Erythroblast (primary cell): ENCODE data around the gene PRF1.

Source experiments
- DNase-seq, 2 experiments: peaks; one replicate each; lab custom pipeline; 2025; lab: John Stamatoyannopoulos, UW
- GATA1 ChIP-seq: IDR thresholded peaks from 2 replicates; pipeline ENCODE4 v1.6.1; 2011; ENCODE audit warnings: low read depth, mild to moderate bottlenecking, control low read depth, low read length, moderate library complexity
- POLR2A ChIP-seq: IDR thresholded peaks from 2 replicates; pipeline ENCODE4 v1.6.1; 2011; ENCODE audit warnings: mild to moderate bottlenecking, low read length

The PRF1 gene

GRCh38 chr10:70559861-70560260 is 42.7 kb downstream of the PRF1 start:
- DNase-seq: no peak
- TF ChIP-seq POLR2A: no peak
- TF ChIP-seq GATA1: no peak

- TF ChIP-seq GATA1 (no peak), POLR2A (no peak)
- DNase-seq: peak; percentile 48 to 49
These were observed 43.4 kb downstream of the PRF1 start for GRCh38 chr10:70558871-70559810.

- no peak for TF ChIP-seq POLR2A
- no peak for TF ChIP-seq GATA1
- DNase-seq: no peak
These were observed 44.2 kb downstream of the PRF1 start for GRCh38 chr10:70558295-70558694.

GRCh38 chr10:70557876-70558275 is 44.7 kb downstream of the PRF1 start:
- no peak for TF ChIP-seq POLR2A
- TF ChIP-seq GATA1: no peak
- DNase-seq: no peak

GRCh38 chr10:70557086-70557845 is 45.3 kb downstream of the PRF1 start:
- no peak for DNase-seq
- TF ChIP-seq GATA1: no peak
- TF ChIP-seq POLR2A: no peak

- no peak for TF ChIP-seq GATA1
- DNase-seq: no peak
These were observed 47.2 kb downstream of the PRF1 start for GRCh38 chr10:70555371-70555770.

GRCh38 chr10:70552586-70552985 is 50.0 kb downstream of the PRF1 start:
- TF ChIP-seq GATA1 (no peak), POLR2A (no peak)
- no peak for DNase-seq

- TF ChIP-seq POLR2A (no peak), GATA1 (no peak)
- DNase-seq: no peak
These were observed 50.5 kb downstream of the PRF1 start for GRCh38 chr10:70551971-70552422.

GRCh38 chr10:70551466-70551865 is 51.1 kb downstream of the PRF1 start:
- no peak for DNase-seq
- TF ChIP-seq GATA1: no peak
- TF ChIP-seq POLR2A: no peak

GRCh38 chr10:70550459-70550858 is 52.1 kb downstream of the PRF1 start:
- TF ChIP-seq GATA1 (no peak), POLR2A (no peak)
- DNase-seq: no peak

GRCh38 chr10:70549962-70550458 is 52.5 kb downstream of the PRF1 start:
- no peak for TF ChIP-seq GATA1
- no peak for TF ChIP-seq POLR2A
- peak; percentile 52 to 76 for DNase-seq

GRCh38 chr10:70549351-70549961 is 53.1 kb downstream of the PRF1 start:
- DNase-seq: no peak
- TF ChIP-seq POLR2A: no peak
- no peak for TF ChIP-seq GATA1
